SKM-1 (cell line): ENCODE measurements around the gene EIF5A.
"Not testable (repeated sequence)": the region's sequence is repeated elsewhere in the genome, so short reads cannot be mapped to it uniquely, and the experiment has no call there.

ENCODE experiments used
- DNase-seq: peaks from one replicate; lab custom pipeline; 2025; ENCODE audit not compliant: unreplicated experiment; lab: John Stamatoyannopoulos, UW

EIF5A gene

GRCh38 chr17:7329997-7330637, 22.7 kb downstream of the EIF5A start:
- no peak for DNase-seq

- no peak for DNase-seq
Measured at GRCh38 chr17:7330638-7331015, 23.2 kb downstream of the EIF5A start.

GRCh38 chr17:7332111-7332510, 24.7 kb downstream of the EIF5A start:
- DNase-seq = no peak

GRCh38 chr17:7332600-7333069, 25.2 kb downstream of the EIF5A start:
- DNase-seq = not testable (repeated sequence)

GRCh38 chr17:7334938-7335538, 27.6 kb downstream of the EIF5A start:
- no peak for DNase-seq

GRCh38 chr17:7335765-7336164, 28.3 kb downstream of the EIF5A start:
- not testable (repeated sequence) for DNase-seq

- no peak for DNase-seq
Measured at GRCh38 chr17:7336240-7337175, 29.1 kb downstream of the EIF5A start, which contains the start of gene ACAP1. Gene ACAP1 (plus strand): TSS chr17:7336529. CDS start chr17:7336735, 206 bp downstream.

- DNase-seq = not testable (repeated sequence)
Measured at GRCh38 chr17:7337600-7337999, 30.2 kb downstream of the EIF5A start.

GRCh38 chr17:7340179-7340578, 32.8 kb downstream of the EIF5A start:
- no peak for DNase-seq

- no peak for DNase-seq
Measured at GRCh38 chr17:7341842-7342241, 34.4 kb downstream of the EIF5A start.

GRCh38 chr17:7343250-7343649, 35.8 kb downstream of the EIF5A start:
- DNase-seq = no peak

- DNase-seq = no peak
Measured at GRCh38 chr17:7346761-7347614, 39.6 kb downstream of the EIF5A start.

GRCh38 chr17:7347630-7348477, 40.4 kb downstream of the EIF5A start:
- no peak for DNase-seq

GRCh38 chr17:7348478-7349242, 41.2 kb downstream of the EIF5A start:
- no peak for DNase-seq

GRCh38 chr17:7351665-7352502, 44.5 kb downstream of the EIF5A start, which contains the start of gene KCTD11:
Gene KCTD11 (plus strand): TSS chr17:7352162.
- DNase-seq = no peak

- DNase-seq = no peak
Measured at GRCh38 chr17:7352503-7352889, 45.1 kb downstream of the EIF5A start.

- no peak for DNase-seq
Measured at GRCh38 chr17:7352910-7353635, 45.6 kb downstream of the EIF5A start.
